GM12874 (cell line): Measurements from ENCODE around the gene CAVIN2.

Source experiments
- TF ChIP-seq, protein P1 (sequence below): IDR thresholded peaks from 2 replicates; pipeline ENCODE4 v1.5.1; 2011; ENCODE audit warnings: low read depth, mild to moderate bottlenecking, control low read depth, low read length, moderate library complexity; ENCODE audit not compliant: insufficient read depth

CAVIN2 gene

DNA sequence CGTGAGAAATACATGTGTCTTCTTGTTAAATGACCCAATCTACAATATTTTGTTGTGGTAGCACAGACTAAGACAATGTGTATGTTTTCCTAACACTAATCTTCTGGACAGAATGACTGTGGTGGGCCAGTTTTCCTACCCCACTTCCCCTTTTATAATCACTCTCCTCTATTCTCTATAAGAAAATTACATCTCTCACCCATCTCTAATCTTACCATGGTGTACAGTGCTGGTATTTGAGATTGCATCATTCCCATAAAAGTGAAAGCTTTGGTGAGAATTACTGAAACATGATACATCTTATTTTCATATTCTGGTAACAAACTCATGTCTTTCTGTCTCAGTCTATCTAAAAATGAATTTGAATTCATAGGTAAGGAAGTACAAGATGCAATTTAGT is 40.5 kb downstream of the CAVIN2 start:
- TF ChIP-seq, protein P1, sequence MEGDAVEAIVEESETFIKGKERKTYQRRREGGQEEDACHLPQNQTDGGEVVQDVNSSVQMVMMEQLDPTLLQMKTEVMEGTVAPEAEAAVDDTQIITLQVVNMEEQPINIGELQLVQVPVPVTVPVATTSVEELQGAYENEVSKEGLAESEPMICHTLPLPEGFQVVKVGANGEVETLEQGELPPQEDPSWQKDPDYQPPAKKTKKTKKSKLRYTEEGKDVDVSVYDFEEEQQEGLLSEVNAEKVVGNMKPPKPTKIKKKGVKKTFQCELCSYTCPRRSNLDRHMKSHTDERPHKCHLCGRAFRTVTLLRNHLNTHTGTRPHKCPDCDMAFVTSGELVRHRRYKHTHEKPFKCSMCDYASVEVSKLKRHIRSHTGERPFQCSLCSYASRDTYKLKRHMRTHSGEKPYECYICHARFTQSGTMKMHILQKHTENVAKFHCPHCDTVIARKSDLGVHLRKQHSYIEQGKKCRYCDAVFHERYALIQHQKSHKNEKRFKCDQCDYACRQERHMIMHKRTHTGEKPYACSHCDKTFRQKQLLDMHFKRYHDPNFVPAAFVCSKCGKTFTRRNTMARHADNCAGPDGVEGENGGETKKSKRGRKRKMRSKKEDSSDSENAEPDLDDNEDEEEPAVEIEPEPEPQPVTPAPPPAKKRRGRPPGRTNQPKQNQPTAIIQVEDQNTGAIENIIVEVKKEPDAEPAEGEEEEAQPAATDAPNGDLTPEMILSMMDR = no peak

DNA sequence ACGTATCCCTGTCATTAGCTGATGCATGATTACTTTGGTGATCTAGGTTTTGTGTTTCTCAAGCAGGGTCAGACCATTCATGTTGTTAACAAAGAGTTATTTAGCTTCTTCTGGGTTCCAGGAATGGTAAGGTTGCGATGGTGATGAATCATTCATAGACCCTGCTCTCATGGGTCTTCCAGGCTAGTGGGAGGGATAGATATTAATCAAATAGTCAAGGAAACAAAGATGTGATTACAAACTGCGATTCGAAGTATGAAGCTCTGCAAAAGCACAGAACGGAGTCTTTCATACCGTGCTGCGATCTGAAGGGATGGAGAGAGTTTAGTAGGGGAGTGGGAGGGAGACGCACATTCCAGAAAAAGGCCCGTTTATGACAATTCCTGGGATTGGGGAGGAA is 42.1 kb downstream of the CAVIN2 start:
- TF ChIP-seq, protein P1 = no peak

DNA sequence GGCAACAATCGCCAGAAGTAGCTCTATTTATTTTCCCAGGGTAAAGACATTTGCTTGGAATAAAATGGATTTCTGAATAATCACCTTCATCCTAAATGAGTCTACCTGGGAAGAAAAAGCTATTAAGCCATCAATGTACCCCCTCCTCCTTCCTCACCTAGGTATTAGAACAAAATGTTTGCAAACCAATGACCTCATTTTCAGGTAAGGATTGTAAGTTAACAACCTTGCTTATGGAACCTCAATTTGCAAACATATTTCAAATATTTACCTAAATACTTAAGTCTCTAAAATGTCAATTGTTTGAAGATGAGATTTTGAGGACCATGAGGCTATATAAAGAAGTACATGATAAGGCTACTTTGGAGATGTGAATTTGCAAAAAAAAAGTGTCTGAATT is 43.9 kb downstream of the CAVIN2 start:
- TF ChIP-seq, protein P1 = no peak

- TF ChIP-seq, protein P1 = no peak
Measured at GRCh38 chr2:191802180-191802579, 44.7 kb downstream of the CAVIN2 start.

- TF ChIP-seq, protein P1 = no peak
Measured at GRCh38 chr2:191800874-191801273, 46.0 kb downstream of the CAVIN2 start.

DNA sequence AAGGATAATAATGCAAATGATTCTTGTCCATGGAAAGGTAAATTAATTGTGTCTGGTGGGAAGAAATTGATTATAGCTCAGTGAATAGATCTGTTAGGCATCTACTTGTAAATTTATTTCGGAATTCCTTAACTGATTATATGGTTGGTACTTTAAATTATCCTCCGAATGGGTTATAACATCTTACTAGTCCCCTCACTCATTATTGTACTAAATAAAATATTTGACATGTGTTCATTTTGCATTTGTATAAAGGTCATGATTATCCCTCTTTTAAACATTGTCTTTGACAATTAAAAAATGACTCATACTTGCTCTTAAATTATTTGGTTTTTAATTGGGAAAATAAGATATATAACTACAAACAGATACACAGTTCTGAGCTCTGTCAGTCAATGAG is 47.4 kb downstream of the CAVIN2 start:
- TF ChIP-seq, protein P1 = no peak

GRCh38 chr2:191797942-191798876 is 48.7 kb downstream of the CAVIN2 start:
- TF ChIP-seq, protein P1 = no peak
